Activated naive CD4-positive, alpha-beta T cell treated with anti-CD3 and anti-CD28 coated beads, Interleukin-2, amount 50 U/mL, for 16 hours (primary cell): ENCODE measurements around the gene COX10.

ENCODE experiments used
- DNase-seq: peaks from one replicate; pipeline ENCODE4 v3.0.0-alpha.2; 2020

Gene COX10

DNA sequence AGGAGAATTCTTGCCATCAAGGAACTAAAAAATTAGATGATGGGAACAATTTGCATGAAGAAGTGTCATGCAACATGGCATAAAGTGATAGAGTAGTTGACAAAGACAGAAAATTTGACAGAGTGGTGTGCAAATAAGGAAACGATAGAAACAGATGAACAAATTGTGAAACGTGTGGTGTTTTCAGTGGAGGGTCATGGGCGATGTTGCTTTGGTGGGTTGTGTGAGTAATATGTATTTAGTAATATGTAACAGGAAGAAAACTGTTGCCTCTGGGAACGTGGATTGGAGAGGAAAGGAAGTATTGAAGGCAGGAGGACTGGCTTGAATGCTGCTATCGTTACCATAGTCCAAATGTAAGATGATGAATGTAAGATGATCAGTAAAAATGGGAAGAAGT, 3.6 kb downstream of the COX10 start:
- no peak for DNase-seq

DNA sequence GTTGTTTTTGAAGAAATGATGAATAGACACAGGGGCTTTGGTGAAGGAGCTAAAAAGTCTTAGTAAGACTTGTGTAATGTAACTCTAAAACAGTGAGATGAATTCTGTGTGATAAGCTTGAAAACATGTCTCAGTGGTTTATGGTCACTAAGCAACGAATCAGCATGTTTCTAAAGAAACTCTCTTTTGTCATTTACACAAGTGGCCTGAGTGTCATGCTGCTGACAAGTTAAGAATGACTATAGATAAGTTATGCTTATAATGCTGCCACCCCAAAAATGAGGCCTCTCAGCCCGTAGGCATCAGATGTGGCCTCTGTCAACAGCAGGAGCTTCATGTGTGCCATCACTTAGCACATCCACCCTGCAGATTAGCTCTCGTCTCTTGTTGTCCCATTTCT, 8.7 kb downstream of the COX10 start:
- DNase-seq = no peak

DNA sequence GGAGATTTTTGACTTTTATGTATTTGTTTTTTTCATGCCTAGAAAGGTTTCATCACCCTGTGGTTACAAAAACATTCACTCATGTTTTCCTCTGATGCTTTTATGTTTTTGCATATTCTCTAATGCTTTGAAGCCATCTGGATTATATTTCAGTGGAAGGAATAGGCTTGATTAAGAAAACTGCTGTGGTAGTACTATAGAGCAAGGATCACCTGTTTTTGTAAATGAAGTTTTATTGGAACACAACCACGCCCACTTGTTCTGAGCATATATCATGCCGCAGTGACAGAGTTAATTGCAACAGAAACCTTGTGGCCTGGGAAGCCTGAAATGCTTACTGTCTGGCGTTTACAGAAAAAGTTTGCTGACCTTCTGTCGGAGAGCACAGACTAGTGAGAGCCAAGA, 11.5 kb downstream of the COX10 start:
- DNase-seq = no peak

DNA sequence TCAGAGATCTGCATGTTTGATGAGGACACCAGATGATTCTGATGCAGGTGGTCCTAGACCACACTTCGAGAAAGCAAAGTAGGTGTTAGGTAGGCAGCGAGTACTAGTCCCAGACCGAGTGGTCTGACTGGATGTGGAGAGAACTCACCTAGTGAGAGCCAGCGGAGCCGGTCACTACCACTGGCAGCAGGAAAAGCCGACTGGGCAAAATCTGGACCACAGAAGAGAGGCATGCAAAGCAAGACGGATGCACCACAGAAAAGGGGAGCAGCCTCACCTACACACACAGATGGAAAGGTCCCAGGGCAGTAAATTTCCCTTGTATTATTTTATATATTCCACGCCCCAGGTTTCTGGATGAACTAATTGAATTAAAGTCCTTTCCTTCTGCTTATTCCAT, 13.5 kb downstream of the COX10 start:
- no peak for DNase-seq

DNA sequence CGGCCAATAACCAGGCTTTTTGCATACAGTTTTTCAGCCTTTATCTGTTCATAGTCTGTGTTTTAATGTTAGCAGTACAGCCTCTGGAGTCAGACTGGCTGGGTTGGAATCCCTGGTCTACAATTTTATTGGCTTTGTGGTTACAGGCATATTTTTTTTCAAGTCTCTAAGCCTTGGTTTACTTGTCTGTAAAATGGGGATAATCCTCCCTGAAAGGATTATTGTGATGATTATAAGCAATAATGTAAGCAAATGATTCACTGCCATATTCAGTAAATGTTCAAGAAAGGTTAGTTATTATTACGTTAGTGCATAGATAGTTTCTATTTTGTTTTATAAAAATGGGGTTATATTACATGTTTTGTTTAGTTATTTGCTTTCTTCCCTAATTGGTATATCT, 15.7 kb downstream of the COX10 start:
- DNase-seq = no peak

DNA sequence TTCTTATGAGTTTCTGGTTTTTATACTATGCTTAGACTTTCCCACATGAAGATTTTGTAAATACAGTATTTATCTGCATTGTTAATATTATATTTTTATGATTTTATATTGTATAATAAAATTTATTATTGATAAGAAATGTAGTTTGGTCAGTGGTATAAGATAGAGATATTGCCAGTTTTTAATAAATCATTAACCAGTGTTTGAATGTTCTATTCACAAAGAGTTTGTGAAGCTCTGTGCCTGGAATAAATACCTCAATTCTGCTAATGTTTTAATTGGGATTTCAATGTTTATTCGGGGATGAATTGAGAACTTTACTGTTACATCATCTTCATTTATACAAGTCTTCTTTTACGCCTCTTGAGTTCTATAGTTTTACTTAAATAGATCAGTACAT, 16.9 kb downstream of the COX10 start:
- no peak for DNase-seq

DNA sequence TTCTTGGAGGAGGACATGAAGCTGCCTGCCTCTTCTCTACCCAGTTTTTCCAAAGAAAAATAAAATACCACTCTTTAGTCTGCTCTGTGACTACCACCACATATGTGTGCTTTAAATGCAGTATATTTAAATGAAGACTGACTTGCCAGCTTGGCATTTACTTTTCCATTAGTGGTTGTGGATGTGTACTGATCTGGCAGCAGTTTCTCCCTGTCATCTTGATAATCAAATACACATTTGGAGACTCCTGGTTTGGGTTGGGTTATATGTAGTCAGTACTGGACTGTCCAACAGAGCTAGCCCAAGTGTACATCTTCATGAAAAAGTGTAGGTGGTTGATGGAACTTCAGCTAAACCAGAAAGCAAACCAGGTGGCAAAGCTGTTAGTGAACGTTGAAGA, 19.9 kb downstream of the COX10 start:
- DNase-seq = no peak

DNA sequence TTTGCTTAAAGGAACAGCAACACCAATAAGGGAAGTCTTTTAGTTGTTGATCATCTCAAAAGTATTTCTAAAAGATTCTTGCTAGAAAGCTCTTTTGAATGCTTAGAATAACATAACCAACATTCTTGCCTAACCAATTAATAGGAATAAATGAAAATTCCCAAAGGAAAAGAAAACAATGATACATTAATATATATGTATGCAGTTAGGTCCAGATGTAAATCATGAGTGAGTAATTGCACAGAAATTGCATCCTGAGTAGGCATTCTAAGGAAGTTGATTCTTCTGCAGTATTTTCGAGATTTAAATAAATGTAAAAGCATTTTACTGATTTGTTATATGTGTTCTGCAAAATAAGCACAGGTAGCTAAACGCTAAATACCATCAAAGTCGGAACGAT, 22.1 kb downstream of the COX10 start:
- no peak for DNase-seq

DNA sequence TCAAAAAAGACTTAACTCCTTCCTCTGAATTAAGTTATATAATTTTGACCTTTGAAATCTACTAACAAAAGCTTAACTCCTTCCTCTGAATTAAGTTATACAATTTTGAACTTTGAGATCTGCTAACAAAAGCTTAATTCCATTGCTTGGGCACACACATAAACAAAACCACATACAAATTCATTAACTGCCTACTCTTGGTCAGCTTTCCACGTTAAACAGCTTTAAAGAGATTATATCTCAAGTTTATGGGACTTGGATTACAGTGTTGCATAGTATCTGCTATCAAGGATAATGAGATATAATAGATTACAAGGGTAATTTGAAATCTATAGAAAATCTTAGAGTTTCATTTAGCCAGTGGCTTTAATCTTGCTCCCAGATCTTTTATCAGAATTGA, 23.5 kb downstream of the COX10 start:
- no peak for DNase-seq

DNA sequence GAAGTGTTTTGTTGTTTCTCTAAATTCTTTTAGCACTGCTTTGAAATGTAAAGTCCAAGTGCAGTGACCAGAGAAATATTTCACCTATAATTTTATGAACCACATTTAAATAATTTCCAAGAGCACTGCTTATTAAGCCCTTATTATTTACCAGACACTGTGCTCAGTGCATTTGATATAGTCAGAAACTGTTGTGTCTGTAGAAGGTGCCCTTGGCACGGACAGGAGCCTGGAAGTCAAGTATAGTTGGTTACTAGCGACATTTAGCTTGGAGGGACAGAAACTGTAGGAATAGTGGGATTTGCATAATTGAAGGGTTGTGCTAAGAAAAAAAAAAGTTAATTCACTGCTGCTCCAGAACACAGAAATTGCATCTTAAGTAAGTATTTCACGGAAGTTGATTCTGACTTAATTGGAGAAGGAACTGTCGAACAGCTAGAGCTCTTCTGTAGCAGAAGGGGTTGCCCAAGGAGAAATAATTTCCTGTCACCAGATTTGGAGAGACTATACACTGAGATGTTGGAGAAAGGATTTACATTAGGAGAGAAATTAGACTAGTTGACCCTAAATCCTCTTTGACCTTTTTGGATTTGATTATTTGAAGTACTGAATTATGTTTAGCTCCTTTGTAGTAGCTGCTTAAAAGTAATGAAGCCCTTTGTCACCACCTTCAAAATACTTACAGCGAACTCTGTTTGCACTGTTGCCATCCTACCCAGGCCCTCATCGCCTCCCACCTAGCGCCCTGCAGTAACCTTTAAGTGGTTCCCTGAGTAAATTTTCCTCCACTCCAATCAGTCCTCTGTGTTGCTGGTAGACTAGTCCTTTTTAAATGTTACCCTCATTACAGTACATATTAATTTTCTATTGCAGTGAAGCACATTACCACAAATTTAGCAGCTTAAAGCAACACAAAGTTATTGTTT, 25.6 kb downstream of the COX10 start:
- no peak for DNase-seq

DNA sequence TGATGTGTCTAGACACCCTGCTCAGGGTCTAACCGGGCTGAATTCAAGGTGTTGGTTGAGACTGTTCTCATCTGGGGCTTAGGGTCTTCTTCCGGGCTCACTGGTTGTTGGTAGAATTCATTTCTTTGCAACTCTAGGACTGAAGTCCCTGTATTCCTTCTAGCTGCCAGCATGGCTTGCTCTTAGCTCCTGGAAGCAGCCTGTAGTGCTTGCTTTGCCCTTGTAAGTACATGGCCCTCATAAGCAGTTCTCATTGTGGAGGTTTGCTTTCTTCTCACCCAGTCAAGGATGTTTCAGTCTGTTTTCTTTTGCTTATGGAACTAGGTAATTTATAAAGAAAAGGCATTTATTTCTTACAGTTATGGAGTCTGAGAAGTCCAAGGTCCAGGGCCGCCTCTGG, 26.3 kb downstream of the COX10 start:
- no peak for DNase-seq

DNA sequence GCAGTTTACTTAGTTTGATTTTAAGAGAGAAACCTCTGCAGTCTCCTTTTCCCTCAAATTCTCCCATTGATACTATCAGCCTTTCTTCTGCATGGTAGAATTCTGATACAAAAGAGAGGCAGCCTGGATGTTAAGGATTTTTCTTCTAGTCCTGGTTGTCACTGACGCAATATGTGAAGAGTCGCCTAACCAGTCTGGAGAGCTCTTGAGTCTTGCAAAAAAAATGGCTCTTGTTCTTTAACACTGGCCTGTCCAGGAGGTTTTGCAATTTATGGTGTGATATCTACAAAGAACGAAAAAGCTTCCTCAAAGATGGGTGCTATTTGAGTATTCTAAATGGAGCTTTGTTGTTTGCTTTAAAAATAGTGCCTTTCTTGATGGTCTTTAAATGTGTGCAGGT, 28.9 kb downstream of the COX10 start:
- no peak for DNase-seq

DNA sequence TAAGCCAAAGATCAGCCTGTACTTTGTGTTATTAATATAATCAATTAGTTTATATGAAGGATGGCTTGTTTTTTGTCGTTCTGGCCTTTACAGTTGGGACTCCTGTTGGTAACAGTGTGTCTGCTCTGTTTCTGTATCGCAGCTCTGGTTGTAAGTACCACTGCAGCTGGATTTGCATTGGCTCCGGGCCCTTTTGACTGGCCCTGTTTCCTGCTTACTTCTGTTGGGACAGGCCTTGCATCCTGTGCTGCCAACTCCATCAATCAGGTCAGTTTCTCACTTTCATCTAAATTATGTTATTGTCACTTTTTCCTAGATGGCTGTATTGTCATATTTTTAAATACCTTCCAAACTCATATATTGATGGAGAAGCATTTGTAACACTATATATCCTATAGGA, 32.7 kb downstream of the COX10 start:
- no peak for DNase-seq

DNA sequence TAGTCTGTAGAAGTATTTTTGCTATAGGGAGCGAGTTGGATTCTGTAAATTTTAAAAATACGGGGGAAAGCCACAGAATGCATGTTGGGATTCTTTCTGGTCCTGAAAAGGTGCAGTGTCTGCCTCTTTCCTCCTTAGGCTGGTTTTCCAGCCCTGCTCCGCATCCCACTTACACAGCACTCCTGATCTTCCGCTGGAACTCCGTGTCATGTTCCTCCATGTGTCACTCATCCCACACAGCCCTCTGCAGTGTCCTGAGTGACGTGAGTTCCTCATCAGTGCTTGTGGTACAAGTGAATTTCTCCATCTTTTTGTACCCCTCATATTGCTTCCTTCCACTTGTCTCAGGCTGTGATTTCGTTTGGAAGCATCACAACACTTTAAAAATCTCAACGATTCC, 34.5 kb downstream of the COX10 start:
- DNase-seq = no peak

DNA sequence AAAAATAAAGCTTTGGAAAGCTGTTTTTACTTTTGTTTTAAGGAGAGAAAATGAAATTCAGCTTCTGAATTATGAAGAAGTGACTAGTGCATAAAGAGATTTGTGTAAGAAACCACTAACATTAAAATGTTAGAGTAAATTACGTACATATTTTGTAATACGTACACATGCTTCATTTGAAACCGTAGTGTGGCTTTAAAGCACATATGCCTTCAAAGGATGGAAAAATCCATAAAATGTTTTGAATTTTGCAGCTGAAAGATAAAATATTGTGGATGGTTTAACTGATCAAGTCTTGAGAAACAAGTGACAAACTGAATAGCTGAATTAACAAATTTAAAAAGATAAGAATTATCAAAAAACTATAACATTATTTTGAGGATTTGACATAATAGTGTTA, 35.4 kb downstream of the COX10 start:
- DNase-seq = no peak

DNA sequence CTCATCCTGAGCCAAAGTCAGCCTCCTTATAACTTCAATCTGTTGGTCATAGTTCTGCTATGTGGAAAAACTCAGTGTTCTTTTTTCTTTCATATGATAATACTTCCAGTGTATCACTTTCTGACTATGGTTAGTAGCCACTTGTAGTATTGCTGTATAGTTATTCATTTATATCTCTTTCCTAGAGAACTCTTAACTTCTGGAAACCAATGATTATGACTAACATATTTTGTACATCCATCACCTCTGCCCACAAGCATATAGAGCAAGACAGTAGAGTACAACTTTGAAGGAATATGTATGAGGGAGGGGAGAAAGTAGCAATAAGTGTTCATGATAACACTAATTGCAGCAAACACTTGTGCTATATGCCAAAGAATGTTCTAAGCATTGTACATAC, 38.6 kb downstream of the COX10 start:
- no peak for DNase-seq

DNA sequence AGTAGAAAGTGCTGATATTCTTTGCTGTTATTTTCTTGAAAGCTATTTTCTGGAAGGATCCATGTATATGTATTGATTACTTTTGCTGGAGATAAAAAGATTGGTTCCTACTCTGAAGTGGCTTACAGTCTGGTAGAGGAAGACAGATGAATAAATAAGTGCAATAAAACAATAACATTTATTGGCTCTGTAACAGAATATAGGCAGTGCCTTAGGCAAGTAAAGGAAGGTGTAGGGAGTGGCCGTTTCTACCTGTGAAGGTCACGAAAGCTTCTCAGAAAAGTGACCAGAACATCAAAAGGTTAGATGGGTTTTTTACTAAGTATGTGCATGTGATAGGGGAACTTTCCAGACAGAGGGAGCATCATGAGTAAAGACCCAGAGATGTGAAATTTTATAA, 43.1 kb downstream of the COX10 start:
- DNase-seq = no peak

DNA sequence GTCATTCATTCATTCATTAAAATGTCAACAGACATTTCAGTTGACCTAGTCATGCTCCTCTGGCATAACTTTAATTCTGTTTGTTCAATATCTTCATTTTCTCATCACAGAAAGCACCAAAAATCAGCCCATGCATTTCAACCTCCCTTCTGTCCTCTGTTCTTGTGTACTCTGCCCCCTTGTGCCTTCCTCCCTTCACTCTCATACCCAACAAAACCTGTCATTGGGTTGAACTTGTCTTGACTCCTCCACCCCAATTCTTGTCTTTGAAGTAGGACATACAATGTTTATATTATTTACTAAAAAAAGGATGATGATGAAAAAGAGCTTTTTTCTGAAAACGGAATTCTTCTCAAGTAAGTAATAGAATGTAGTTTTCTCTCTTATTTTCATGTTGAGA, 43.8 kb downstream of the COX10 start:
- DNase-seq = no peak

DNA sequence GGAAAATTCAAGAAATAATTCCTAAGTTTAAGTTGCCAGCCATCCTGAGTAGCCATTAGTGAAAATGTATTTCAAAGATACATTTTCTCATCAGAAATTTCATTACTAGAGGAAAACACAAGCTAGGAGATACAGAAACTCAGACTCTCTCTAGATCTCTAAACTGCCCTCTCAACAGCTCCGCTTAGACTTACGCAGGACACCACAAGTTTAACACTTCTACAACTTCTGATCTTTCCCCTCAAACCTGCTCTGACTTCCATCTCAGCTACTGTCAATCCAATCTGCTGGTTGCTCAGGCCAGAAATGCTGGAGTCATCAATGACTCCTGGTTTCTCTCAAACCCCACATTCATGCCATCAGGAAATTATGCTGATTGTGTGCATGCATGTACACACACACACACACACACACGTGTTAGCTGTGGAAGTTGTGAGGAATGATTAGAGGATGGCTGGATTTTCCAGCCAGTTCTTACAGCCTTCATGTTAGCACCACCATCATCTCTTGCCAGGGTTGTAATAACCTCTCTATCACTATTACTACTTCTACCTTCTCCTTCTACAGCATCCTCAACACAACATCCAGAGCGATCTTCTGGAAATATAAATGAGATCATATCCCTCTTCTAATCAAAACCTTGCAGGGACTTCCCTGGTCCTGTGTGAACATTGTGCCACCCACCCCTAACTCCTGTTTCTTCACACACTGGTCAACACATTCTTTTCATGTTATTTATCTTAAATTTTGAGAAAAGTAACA, 47.1 kb downstream of the COX10 start:
- no peak for DNase-seq

DNA sequence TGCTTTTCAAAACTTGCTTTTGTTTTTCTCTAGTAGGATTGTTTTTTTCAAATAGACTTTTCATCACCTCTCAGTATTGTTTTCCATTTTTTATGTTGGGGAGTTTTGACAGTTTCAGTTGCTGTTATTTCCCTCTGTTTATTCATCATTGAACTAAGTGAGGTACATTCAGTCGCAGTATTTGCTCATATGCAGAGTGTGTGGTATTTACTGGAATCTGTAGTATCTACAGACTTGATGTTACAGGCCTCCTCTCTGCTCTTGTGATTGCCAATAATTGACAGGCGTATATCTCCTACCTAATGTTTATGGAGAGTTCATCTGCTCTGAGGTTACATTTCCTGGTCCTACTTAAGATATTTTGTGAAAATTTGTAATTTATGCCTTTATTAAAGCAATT, 49.6 kb downstream of the COX10 start:
- no peak for DNase-seq

DNA sequence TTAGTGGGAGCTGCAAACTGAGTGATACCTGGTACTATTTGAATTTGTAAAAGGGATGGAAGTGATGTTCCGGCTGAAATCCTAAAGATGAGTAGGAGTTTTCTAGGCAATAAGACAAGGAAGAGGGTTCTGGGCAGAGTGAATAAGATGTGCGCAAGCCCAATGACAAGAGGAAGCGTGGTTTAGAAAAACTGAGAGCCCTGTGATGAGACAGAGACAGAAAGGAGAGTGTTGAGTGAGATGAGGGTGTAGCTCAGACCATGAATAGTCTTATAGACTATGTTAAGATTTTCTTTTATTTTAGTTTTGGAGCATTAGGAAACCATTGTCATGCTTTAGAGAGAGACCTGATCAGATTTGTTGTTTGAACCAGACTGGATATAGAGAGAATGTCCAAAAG, 50.2 kb downstream of the COX10 start:
- DNase-seq = no peak

DNA sequence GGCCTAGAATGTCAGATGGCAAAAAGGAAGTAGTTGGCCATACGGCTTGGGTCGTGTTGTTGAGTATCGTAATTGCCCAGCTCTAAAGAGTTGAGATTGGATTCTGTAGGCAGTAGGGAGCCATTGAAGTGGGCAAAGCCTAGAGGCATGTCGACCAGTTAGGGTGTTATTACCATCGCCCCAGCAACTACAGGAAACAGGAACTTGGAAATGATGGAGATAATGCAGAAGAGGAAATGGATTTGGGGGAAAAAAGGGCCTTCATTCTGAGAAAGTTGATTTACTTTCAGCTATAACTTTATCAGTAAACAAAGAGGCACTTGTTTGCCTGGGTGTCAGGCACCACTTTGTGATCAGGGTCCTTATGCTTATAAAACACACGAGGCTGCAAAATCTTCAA, 52.6 kb downstream of the COX10 start:
- no peak for DNase-seq

DNA sequence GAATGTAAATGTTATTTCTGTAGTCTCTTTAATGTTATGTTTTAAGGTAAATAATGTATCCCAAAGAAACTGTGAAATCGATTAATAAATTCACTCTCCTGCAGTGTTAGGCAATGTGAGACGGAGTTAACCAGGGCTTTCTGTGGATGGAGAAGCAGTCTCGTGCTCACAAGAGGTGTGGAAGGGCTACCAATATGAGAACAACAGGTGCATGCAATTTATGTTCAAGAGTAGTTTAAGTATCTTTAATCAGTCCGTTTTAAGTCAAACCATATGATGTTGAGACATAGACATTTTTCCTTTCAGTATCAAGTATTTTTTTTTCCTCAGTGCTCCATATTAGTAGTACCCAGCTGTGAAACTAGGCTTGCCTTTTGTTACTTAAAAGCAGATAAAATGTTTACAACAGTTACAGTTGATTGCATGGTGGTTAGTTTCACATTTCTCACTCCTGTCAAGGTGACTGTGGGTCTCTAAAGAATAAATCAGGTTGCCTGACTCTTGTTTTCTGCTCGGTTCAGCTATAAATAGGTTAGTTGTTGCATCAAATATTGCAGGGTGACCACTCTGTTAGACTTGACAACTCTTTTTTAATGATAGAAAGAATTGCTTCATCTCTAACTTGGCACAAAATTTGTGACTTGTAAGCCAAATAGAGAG, 54.4 kb downstream of the COX10 start:
- no peak for DNase-seq

DNA sequence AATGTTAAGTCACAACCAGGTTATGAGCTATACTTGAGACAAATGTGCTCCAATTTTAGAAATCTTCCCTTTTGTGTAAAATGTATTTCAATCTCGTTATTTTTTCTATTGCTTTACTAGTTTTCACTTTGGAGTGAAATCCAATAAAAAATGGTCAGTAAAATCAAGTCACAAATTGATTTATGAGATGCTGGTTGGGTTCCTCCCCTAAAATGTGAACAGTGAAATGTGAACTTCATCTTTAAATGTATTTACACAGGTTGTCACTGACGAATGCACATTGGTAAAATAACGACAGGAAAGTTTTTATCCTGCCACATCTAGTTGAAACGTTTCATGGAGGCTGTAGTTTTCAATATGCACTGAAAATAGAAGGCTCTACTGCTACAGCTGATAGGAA, 55.5 kb downstream of the COX10 start:
- DNase-seq = no peak
